HG03280 (cell line): Measurements from ENCODE around the gene MOB2.

ENCODE experiments used
- ATAC-seq: cut with Tn5 transposase; IDR thresholded peaks from one replicate; pipeline ENCODE4 v1.9.1; 2021; ENCODE audit warnings: mild to moderate bottlenecking, moderate library complexity; ENCODE audit not compliant: unreplicated experiment

MOB2 gene

GRCh38 chr11:1459219-1459575 lies 27.4 kb downstream of the MOB2 start:
- no peak for ATAC-seq

DNA sequence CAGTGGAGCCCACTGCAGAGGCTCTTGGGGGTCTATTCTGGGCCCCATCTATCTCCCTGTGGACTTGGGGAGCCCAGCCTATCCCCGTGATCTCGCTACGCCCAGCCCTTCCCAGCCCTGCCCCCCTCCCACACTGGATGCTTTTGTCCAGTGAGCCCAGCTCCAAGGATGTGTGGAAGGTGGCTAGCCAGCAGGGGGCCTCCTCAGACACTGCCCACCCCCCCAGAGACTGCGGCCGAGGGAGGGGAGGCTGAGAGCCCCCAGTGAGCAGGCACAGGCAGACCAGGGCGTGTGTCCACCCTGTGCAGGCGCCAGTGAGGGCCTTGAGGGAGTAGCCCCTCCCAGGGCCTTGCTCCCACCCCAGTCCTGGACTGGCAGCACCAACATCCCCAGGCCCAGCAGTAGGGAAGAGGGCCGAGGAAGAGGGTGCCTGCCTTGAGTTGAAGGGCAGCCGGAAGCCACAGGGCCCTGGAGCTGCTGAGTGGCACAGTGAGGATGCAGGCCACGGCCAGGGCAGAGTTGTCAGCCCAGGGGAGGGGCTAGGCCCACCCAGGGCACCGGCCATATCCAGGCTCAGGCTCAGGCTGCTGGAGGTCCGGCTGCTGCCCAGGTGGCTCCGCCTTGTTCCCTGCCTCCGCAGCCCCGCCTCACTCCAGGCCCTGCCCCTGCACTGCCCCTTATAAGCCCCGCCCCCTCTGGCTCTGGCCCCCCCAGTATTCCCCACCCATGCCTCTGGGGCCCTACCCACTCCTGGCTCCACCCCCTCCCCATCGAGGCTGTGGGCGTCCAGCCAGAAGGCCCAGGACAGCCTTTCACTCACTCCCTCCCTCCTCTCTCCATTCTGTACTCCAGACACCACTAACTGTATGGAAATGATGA lies 28.0 kb downstream of the MOB2 start:
- ATAC-seq: no peak

DNA sequence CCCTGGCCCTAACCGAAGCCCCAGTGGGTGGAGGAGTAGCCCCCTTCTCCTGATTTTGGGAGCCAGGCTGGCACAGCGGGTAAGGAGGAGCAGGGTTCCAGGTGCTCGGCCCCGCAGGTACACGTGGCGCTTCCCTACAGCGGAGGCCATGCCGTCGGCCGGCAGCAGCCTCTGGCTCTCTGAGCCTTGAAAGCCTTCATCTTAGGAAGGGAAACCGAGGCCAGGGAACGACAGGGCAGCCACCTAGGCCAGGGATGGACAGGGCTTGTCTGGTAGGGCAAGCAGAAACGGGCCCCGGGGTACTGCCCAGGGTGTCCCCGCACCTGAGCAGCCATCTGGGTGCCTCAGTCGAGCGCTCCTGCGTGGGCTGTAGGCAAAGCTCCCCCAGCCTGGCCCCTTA lies 28.7 kb downstream of the MOB2 start:
- ATAC-seq: no peak

- ATAC-seq: no peak
Measured at GRCh38 chr11:1457326-1457680, 29.3 kb downstream of the MOB2 start.

DNA sequence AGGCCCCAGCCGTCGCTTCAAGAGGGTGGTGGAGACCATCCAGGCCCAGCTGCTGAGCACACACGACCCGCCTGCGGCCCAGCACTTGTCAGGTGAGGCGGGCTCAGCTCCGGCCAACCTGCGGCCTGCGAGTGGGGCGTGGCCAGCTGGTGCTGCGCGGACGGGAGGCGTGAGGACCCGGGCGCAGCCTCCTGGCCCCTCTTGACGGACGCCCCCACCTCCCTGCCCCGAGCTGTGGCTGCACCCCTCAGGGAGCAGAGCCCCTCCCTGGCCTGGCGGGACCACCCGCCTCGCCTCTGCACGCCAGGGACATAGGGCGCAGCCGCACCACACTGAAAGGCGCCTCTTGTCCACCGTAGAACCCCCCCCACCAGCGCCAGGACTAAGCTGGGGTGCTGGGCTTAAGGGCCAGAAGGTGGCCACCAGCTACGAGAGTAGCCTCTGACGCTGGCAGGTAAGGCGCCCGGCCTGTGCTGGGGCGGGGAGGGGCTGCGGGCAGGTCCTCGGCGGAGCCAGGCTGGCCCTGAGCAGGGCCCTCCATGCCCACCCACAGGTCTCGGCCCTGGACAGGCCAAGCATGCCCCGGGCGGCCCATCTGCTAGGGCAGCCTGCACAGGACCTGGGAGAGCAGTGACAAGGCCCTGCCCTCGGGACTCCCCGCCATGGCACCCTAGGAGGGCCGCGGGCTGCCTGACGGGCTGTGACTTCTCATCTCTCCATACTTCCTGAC lies 29.8 kb downstream of the MOB2 start:
- ATAC-seq: no peak

GRCh38 chr11:1456176-1456575 lies 30.4 kb downstream of the MOB2 start:
- no peak for ATAC-seq

- no peak for ATAC-seq
Measured at GRCh38 chr11:1455763-1456060, 30.9 kb downstream of the MOB2 start.

- ATAC-seq: no peak
Measured at GRCh38 chr11:1455032-1455762, 31.4 kb downstream of the MOB2 start.

- ATAC-seq: no peak
Measured at GRCh38 chr11:1454576-1454975, 32.0 kb downstream of the MOB2 start.

DNA sequence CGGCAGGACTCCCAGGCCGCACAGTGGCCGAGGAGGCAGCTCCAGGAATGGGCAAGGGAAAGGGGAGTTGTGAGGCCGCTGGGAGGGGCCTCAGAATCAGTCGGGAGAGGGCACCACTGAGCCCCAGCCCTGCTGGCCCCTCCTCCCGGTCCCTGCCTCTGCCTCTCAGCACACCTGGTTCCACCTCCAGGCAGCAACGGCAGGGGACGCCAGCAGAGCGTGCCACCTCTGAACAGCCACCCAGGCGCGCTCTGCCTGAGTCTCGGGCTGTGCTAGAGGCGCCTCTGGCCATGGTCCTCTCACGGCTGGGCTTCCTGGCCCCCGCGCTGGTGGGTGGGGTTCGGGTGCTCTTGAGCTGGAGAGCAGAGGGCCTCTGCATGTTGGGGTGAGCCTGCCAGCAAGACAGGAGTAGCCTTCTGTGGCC lies 33.0 kb downstream of the MOB2 start:
- no peak for ATAC-seq

GRCh38 chr11:1452744-1453143 lies 33.8 kb downstream of the MOB2 start:
- ATAC-seq: no peak

DNA sequence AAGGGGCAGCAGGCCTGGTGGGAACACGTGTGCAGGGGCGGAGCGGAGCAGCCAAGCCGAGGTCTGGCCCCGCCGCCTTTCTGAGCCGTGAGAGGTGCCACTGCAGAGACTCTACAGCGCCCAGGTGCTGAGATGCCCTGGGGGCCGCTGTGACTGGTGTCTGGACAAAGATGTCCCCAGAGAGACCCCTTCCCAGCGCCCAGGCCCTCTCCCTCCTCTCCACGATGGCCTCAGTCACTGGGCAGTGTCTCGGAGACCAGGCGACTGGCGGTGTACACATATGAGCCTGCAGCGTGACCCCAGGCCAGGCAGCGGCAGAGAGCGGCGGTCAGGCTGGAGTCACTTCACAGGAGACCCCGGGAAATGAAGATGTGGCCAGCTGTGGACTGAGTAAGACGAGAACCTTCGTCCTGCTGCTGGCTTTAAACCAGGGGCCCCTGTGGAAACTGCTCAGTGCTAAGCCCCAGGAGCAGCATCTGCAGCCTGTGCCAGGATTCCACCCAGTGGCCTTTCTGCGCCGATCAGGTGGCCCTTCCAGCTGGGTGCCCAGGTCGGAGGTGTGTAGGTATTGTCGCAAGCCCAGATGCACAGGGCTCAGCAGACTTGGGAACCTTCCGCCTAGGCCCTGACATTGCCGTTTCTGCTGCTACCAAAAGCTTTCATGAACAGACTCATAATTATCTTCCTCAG lies 34.7 kb downstream of the MOB2 start:
- no peak for ATAC-seq

- ATAC-seq: no peak
Measured at GRCh38 chr11:1450949-1451710, 35.4 kb downstream of the MOB2 start.

GRCh38 chr11:1450344-1450875 lies 36.2 kb downstream of the MOB2 start:
- no peak for ATAC-seq

DNA sequence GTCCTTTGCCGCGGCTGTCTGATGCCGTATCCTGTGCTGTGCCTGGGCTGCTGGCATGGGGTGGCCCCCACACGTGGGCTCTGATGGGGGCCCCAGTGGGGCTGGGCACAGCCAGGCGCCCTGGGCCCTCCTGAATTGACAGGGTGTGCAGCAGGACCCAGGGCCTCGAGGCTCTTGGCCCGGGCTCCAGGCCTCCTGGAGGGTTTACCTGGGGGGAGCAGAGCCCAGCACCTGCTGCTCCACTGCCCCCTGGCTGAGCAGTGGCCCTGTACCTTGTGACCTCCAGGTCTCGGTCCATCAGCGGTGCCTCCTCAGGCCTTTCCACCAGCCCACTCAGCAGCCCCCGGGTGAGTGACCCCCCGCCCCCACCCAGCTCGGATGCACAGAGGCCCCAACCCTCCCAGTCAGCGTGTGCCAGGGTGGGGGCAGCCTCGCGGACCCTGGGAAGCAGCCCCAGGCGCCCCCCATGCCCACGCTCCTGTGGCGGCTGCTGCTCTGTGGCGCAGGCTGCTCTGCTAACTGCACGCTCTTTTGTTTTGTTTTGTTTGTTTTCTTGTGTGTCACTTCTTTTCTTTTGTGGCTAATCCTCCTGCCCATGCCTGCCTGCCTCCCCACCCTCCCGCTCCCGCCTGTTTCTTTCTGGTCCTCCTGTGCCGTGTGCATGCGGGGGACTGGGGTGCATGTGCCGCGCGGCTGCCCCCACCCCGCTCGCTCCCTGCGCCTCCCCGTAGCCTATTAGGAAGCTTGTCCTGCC lies 36.9 kb downstream of the MOB2 start:
- ATAC-seq: no peak

GRCh38 chr11:1448882-1449281 lies 37.7 kb downstream of the MOB2 start:
- no peak for ATAC-seq

DNA sequence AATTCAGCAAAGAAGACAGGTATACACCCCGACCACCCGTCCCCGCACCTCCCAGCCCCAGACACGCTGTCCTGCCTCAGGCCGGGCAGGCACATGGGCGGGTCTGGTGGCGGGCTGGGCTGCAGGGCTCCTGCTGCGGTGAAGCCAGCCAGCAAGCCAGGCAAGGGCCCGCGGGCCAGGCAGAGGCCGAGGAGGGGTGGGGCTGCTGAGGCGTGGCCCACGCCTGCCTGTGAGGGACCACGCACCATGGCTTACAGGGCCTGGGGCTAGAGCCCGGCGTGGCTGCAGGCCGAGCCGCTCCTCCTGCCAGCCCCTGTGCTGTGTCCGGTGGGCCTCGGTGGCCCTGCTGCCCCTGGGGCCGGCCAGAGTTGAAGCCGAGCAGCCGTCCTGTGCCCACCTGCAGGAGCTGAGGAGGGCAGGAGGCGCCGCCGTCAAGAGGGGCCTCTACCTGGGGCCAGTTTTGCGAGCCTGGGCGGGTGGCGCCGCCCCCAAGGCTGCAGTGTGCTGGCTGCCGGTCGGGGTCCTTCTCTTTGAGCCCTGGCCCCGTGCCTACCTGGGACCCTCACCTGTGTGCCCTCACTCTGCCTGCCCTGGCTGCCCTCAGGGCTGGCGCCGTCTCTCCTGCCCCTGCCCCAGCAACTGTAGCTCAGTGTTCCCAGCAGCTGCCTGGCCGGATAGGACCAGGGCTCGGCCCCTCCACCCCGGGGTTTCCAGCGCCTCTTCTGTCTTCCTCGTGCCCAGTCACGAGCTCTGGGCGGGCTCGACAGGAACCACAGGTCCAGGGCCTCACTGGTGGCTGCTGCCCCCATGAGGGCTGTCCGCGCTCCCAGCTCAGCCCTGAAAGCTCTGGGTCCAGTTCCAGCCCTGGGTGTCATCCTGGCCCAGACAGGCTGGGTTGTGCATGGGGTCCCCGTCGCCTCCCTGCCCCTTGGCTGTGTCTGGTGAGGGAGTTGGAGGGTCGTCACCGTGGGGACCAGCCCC lies 38.4 kb downstream of the MOB2 start:
- ATAC-seq: no peak

GRCh38 chr11:1446623-1447022 lies 40.0 kb downstream of the MOB2 start:
- no peak for ATAC-seq
